HL-60 (cell line): ENCODE data around the gene TUBA1C.

Experiments
- GABPA ChIP-seq: IDR thresholded peaks from 2 replicates; pipeline ENCODE4 v1.6.1; 2012; ENCODE audit warnings: low read depth
- POLR2AphosphoS5 ChIP-seq: IDR thresholded peaks from 2 replicates; pipeline ENCODE4 v1.6.1; 2012; ENCODE audit warnings: low read depth
- SPI1 ChIP-seq: IDR thresholded peaks from 2 replicates; pipeline ENCODE4 v1.6.1; 2012; ENCODE audit warnings: low read depth, mild to moderate bottlenecking, borderline replicate concordance
- TF ChIP-seq, protein P1 (sequence below): IDR thresholded peaks from one replicate; pipeline ENCODE4 v1.5.1; 2011; ENCODE audit warnings: low read length, control low read depth, inconsistent platforms; ENCODE audit not compliant: insufficient read depth
- TF ChIP-seq, protein P2 (sequence below): IDR thresholded peaks from 2 replicates; pipeline ENCODE4 v1.6.1; 2012; ENCODE audit warnings: low read depth; ENCODE audit not compliant: insufficient replicate concordance

DNA sequence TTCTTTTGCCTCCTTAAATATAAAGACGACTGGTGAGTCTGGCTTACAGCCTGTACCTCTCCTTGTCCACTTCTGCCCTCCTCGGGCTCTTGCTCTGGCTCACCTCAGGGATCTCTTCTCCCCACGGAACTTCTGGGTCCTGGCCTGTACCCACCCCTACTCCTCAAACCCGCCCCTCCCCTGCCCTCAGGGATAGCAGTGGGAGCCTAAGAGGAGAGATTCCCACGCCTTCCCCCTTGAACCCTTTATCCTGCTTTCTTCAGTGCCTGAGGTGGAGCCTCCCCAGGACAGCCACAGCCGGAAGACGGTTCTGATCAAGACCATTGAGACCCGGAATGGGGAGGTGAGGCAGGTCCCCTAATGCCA, 32.8 kb downstream of the TUBA1C start:
- TF ChIP-seq, protein P1, sequence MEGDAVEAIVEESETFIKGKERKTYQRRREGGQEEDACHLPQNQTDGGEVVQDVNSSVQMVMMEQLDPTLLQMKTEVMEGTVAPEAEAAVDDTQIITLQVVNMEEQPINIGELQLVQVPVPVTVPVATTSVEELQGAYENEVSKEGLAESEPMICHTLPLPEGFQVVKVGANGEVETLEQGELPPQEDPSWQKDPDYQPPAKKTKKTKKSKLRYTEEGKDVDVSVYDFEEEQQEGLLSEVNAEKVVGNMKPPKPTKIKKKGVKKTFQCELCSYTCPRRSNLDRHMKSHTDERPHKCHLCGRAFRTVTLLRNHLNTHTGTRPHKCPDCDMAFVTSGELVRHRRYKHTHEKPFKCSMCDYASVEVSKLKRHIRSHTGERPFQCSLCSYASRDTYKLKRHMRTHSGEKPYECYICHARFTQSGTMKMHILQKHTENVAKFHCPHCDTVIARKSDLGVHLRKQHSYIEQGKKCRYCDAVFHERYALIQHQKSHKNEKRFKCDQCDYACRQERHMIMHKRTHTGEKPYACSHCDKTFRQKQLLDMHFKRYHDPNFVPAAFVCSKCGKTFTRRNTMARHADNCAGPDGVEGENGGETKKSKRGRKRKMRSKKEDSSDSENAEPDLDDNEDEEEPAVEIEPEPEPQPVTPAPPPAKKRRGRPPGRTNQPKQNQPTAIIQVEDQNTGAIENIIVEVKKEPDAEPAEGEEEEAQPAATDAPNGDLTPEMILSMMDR, result no peak
- TF ChIP-seq, protein P2, sequence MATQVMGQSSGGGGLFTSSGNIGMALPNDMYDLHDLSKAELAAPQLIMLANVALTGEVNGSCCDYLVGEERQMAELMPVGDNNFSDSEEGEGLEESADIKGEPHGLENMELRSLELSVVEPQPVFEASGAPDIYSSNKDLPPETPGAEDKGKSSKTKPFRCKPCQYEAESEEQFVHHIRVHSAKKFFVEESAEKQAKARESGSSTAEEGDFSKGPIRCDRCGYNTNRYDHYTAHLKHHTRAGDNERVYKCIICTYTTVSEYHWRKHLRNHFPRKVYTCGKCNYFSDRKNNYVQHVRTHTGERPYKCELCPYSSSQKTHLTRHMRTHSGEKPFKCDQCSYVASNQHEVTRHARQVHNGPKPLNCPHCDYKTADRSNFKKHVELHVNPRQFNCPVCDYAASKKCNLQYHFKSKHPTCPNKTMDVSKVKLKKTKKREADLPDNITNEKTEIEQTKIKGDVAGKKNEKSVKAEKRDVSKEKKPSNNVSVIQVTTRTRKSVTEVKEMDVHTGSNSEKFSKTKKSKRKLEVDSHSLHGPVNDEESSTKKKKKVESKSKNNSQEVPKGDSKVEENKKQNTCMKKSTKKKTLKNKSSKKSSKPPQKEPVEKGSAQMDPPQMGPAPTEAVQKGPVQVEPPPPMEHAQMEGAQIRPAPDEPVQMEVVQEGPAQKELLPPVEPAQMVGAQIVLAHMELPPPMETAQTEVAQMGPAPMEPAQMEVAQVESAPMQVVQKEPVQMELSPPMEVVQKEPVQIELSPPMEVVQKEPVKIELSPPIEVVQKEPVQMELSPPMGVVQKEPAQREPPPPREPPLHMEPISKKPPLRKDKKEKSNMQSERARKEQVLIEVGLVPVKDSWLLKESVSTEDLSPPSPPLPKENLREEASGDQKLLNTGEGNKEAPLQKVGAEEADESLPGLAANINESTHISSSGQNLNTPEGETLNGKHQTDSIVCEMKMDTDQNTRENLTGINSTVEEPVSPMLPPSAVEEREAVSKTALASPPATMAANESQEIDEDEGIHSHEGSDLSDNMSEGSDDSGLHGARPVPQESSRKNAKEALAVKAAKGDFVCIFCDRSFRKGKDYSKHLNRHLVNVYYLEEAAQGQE, result no peak
- TF ChIP-seq POLR2AphosphoS5 (no peak), SPI1 (no peak), GABPA (no peak)
